ENCODE measurements around the gene POP4.

- TF ChIP-seq CTCF (IDR thresholded peaks at IDR 0.05), result no peak
- TF ChIP-seq POLR2A (IDR thresholded peaks at IDR 0.05), result no peak
Measured at GRCh38 chr19:29620931-29621351, 14.9 kb downstream of the POP4 start.

All from esophagus squamous epithelium (tissue), 4 donors.